HG03460 (cell line): ENCODE measurements around the gene DEFB123.

Experiments
- ATAC-seq: cut with Tn5 transposase; IDR thresholded peaks from one replicate; pipeline ENCODE4 v1.9.1; 2021; ENCODE audit not compliant: unreplicated experiment

DEFB123 gene

DNA sequence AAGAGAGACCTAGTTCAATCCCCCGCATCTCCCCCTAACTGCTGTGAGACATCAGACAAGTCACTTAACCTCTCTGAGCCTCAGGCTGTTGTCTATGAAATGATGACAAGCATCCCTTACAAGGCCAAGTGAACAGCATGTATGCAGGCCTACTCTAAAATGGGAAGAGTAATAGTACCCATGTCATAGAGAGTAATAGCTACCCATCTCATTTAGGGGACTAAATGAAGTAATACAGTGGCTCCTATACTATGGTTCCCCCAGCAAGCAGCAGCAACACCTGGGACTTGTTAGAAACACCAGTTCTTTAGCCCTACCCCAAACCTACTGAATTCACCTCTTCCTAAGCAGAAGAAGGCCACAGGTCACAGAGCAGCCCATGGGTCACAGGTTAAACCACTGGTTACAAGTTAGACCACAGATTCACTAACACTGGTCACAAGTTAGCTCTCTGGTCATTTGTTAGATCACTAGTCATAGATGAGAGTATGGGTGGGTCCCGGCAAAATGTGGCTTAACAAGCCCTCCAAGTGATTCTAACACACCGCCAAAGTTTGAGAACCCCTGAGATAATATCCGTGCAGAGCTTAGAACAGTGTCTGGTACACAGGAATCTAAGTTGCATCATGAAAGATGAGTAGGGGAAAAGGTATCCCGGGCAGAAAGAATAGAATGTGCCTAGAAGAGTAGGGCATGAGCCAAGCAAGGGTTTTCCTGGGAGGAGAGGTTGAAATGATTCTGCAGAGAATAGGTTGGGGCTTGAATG is 33.1 kb downstream of the DEFB123 start:
- ATAC-seq: no peak

- no peak for ATAC-seq
Observed at GRCh38 chr20:31474097-31474436, 33.6 kb downstream of the DEFB123 start.

GRCh38 chr20:31474758-31475427 is 34.5 kb downstream of the DEFB123 start, which contains the start of the genes DEFB124 and REM1:
TSS of gene DEFB124 (minus strand) at chr20:31475127. CDS start at chr20:31473013, 2,114 bp downstream.
TSS of gene REM1 (plus strand) at chr20:31475288. CDS start at chr20:31476446, 1,158 bp downstream.
- no peak for ATAC-seq

DNA sequence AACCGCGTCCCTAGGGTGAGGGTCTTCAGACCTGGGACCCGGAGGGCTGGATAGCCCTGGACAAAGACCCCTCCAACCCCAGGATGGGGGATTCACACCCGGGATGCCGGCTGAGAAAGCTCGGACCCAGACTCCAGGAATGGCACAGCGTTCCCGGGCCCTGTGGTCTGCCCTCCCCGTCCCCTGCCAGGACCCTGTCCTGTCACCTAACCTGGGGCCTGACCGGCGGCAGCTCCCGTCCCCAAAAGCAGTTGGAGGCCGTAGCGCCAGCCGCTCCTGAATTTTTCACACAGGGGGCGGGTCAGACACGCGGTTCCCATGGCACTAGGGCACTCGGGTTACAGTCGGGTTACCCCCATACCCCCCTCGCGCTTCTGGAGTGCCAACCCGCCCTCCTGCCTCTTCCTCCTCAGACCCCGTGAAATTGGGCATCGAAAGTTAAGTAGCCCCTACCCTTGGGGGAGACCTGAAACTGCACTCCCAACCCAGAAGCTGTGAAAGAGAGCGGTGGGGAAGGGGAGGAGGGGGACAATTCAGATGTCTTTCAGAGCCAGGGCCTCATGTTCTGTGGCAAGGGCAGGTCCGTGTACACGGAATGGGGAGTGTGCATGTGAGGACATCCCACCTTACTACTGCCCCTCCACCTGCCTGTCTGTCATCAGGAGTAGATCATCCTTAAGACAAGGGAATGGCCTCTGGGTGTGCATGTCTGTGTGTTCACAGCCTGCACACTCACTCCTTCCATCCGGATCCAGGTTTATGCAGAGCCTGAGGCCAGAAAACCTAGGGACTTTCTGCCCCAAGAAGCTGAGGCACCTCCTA is 35.3 kb downstream of the DEFB123 start:
- ATAC-seq: no peak

- ATAC-seq: no peak
Observed at GRCh38 chr20:31476294-31476585, 35.8 kb downstream of the DEFB123 start.

- ATAC-seq: no peak
Observed at GRCh38 chr20:31476643-31477215, 36.3 kb downstream of the DEFB123 start.

DNA sequence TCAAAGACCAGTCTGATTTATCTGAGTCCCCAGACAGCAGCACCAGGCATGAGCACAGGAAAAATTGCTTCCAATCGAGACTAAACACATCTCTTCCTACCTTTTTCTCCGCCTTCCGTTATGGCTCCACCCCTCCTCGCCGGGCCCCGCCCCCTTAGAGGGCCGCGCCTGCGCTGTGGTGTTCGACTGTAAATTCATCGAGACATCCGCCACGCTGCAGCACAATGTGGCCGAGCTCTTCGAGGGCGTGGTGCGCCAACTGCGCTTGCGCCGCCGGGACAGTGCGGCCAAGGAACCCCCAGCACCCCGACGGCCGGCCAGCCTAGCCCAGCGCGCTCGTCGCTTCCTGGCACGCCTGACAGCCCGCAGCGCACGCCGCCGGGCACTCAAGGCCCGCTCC is 43.6 kb downstream of the DEFB123 start:
- ATAC-seq: no peak

DNA sequence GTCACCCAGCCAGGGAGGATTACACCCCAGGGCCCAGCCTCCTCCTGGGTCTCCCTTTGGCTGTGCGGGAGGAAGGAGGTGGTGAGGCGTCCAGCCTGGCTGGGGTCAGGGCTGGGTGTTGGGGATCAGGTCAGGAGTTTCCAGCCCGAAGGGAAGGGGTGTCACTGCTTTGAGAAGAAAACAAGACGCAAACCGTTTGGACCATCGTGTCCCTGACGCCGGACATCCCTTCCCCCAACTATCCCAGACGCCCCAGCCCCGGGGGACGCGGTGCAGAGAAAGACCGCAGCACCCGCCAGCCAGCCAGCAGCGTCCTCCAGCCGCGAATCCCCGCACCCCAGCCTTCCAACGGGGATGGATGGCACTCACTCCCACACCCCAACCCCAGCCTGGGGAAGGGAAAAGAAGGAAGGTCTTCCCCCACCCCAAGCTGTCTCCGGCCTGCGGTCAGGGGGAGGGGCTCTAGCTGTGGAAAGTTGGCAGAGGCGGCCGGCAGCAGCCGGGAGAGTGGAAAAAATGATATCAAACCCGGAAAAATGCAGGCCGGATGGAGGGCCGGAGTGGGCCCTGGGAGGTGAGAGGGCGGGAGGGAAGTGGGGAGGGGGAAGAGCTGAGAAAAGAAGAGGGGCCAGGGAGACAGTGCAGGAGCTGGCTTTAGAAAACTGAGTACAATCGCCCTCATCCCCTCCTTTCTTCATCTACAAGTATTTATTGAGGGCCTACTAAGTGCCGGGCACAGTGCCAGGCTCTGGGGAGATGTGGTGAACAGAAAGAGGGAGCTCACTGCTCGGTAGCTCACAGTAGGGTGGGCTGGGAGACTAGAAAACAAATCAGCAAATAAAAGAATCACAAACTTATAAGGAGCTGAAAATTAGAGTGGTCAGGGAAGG is 45.3 kb downstream of the DEFB123 start:
- no peak for ATAC-seq

- no peak for ATAC-seq
Observed at GRCh38 chr20:31488115-31488514, 47.7 kb downstream of the DEFB123 start.

- no peak for ATAC-seq
Observed at GRCh38 chr20:31489152-31489551, 48.7 kb downstream of the DEFB123 start.

DNA sequence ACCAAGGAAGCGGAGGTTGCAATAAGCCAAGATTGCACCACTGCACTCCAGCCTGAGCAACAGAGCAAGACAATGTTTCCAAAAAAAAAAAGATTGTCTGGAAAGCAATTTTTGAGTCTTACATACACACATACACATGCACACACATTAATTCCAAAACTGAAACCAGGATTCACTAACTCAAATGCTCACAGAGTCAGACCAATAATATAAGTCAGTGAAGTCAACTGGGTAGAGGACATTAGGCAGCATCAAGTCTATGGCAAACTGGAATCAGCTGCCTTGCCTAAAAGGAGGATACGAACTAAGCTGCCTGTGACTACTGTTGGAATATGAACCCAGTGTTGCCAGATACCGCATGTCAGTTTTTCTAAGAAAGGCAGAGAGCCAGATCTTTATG is 50.3 kb downstream of the DEFB123 start:
- no peak for ATAC-seq

GRCh38 chr20:31494131-31494530 is 53.7 kb downstream of the DEFB123 start:
- no peak for ATAC-seq

GRCh38 chr20:31496761-31497295 is 56.4 kb downstream of the DEFB123 start:
- ATAC-seq: no peak

DNA sequence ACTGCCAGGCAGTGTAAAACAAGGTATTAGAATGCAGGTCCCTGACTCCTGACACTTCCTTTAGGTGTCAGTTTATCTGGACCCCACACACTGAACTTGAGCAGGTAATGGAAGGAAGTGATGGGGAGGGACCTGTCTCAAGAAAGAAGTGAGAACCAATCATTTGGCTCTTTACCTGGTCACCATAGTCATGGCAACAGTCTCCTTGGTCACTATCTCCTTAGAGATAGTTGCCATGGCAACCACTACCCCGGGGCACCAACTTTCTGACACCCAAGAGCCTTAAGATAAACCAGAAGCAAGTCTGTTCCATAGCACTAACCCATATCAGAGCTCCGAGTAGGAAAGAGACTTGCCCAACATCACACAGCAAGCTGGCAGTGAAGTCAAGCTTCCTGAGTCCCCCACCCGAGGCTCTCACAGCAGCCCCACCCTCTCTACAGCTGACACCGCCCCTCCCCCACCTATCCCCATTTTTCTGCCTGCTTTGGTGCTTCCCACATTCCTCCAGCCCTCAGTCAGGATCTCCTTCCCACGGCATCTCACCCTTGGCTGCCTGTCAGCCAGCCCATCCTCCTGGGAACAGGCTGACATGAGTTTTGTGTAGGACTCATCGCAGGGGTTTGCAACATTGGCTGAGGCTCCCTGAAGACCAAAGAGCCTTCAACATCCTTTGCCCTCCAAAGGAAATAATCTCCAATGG is 57.6 kb downstream of the DEFB123 start:
- no peak for ATAC-seq
